Activated CD4-positive, alpha-beta T cell treated with anti-CD3 and anti-CD28 coated beads, Interleukin-2, Interleukin-4, amounts not matched to agents 100 ng/mL and 50 ng/mL, durations not matched to agents 16 hours and 8 hours (primary cell): Measurements from ENCODE around the gene HPX.

Experiments used
- DNase-seq: peaks from one replicate; pipeline ENCODE4 v3.0.0-alpha.2; 2020; ENCODE audit warnings: low spot score

HPX gene

DNA sequence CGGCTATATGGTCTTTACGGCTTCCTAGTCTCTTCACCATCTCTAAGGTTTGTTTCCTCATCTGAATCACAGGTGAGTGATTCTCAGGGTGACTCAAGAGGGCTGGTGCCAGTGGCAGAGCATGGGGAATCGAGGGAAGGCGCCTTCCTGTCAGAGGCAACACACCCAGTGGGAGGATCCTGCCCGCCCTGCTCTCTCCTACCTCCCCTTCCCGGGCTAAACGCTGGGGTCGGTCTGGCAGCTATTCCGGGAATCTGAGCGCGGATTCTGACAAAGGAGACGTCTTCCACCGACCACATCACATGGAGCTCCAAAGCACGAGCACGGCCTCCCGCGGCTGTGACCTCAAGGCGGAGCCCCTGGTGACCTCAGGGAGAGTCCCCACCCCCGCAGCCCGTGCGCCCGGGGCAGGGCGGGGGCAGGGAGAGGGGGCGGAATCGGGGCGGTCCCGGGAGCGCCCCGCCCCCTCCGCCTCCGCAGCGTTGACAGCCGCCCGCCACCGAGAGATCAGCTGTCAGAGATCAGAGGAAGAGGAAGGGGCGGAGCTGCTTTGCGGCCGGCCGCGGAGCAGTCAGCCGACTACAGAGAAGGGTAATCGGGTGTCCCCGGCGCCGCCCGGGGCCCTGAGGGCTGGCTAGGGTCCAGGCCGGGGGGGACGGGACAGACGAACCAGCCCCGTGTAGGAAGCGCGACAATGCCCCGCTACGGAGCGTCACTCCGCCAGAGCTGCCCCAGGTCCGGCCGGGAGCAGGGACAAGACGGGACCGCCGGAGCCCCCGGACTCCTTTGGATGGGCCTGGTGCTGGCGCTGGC, 50.7 kb downstream of the HPX start, which contains the start of gene SMPD1:
SMPD1 (plus strand) TSS at position 570 of the 813 bp plus-strand sequence; CDS start at position 695, 125 bp downstream.
- DNase-seq: peak; percentile 94

DNA sequence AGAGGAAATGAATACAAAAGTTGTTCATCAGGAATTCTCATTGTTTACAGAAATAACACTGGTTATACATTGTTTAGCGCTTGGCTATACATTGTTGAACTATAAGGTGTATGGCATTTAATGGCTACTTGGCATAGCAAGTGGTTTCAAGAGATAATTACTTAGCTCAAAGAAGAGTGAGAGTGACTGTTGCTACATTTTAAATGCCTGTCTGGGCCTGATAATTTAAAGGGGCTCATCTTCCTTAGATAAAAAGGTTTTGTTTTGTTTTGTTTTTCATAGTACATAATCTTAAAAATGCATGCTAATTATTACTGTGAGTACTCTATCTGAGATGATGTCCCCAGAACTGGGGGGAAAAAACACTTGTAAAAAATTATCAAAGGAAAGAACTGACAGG, 52.0 kb downstream of the HPX start:
- no peak for DNase-seq

DNA sequence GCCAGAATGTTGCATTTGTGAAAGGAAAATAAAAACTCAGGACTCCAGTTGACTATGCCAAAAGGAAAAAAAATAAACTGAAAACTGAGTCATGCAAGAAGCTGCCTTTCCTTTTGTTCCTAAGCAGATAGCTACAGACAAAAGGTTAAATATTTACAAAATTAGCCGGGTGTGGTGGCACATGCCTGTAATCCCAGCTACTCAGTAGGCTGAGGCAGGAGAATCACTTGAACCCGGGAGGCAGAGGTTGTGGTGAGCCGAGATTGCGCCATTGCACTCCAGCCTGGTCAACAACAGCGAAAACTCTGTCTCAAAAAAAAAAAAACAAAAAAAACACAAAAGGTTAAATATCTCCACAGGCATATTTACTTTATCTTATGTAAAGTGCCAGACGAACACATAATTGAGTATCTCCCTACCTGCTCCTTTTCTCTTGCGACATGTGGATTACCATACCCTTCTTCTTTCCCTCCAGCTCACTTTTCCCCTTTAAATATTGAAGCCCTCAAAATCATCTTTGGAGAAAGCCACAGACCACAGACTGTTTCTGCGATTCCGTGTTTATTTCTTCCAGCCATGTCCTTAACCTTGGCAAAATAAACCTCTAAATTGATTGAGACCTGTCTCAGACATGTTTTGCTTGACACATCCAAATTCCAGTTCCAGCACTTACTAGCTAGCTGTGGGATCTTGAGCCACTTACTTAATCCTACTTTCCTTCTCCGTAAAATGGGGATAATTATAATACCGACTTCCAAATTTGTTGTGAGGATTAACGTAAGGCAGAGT, 52.8 kb downstream of the HPX start:
- DNase-seq: no peak

DNA sequence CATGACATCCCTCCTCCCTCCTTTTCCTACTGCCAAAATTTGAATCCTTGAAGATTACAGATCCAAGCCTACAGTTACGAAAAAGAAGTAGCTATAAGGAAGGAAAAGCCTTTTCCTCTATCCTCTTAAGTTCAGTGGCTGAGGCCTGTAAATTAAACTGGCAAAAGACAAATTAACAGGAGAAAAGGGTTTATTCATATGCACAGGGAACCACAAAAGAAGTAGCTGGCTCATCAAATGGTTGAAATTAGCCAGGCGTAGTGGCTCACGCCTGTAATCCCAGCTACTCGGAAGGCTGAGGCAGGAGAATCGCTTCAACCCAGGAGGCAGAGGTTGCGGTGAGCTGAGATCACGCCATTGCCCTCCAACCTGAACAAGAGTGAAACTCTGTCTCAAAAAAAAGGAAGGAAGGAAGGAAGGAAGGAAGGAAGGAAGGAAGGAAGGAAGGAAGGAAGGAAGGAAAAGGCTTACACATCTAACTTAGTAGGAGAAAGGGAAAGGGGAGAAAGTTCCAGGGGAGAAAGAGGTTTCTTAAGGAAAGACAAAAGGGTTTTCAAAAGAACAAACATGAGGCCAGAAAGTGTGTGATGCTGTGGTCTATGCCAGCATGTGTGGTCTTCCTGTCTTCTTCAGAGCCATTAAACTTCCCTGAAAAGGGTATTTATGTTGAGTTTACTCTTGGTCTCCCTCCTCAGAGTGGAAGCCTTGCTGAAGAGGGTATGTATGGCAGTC, 55.6 kb downstream of the HPX start:
- DNase-seq: no peak
